ENCODE measurements around the gene PACSIN2.

GRCh38 chr22:42905702-42906183, 109.2 kb downstream of the PACSIN2 start:
- TF ChIP-seq POLR2AphosphoS5 (IDR thresholded peaks at IDR 0.05; ENCODE audit: low read depth, low read length) = no peak
- no peak for TF ChIP-seq TAF1 (IDR thresholded peaks at IDR 0.05; ENCODE audit: borderline replicate concordance, insufficient read depth, low read length)
- TF ChIP-seq REST (IDR thresholded peaks at IDR 0.05; ENCODE audit: insufficient read depth in 1 of 2, low read depth in 2 of 2, low read length in 2 of 2) = no peak
- no peak for TF ChIP-seq SIN3A (IDR thresholded peaks at IDR 0.05; ENCODE audit: borderline replicate concordance, insufficient read depth, low read length)

Data from PFSK-1 (cell line).